Cardiac muscle cell (in vitro differentiated cells and primary cell): Measurements from ENCODE around the gene ZFPL1. TPM values are rescaled to one million over a fixed set of nuclear protein-coding genes. Genes with fewer than 3 reads are reported as not detected.

ENCODE experiments used
- DNase-seq, 2 donors: peaks; one replicate each; pipeline versions ENCODE4 v3.0.0 to v3.0.0-alpha.2; 2010 to 2017; ENCODE audit warnings: low read depth in 1 of 2, low spot score in 1 of 2
- H3K27ac ChIP-seq: fragments of 200-600 bp; sonication (generic); 2 replicates; pipeline ENCODE4 v1.5.1; 2016
- H3K27me3 ChIP-seq: fragments of 200-600 bp; sonication (generic); 2 replicates; pipeline ENCODE4 v1.6.0; 2016; ENCODE audit warnings: control low read depth
- H3K36me3 ChIP-seq: fragments of 200-600 bp; sonication (generic); 2 replicates; pipeline ENCODE4 v1.5.1; 2016; ENCODE audit warnings: control low read depth
- H3K4me1 ChIP-seq: fragments of 200-600 bp; sonication (generic); 2 replicates; pipeline ENCODE4 v1.8.1; 2017; ENCODE audit warnings: low read depth, mild to moderate bottlenecking, mixed run types
- H3K4me3 ChIP-seq: fragments of 200-600 bp; sonication (generic); 2 replicates; pipeline ENCODE4 v1.5.1; 2016; ENCODE audit warnings: mild to moderate bottlenecking
- H3K9me3 ChIP-seq: fragments of 200-600 bp; sonication (generic); 2 replicates; pipeline ENCODE4 v1.5.1; 2017; ENCODE audit warnings: low read depth, mild to moderate bottlenecking, control low read depth
- CTCF ChIP-seq: IDR thresholded peaks from 2 replicates; pipeline ENCODE4 v1.5.1; 2012; ENCODE audit warnings: low read depth, mild to moderate bottlenecking, low read length
- polyA plus RNA-seq: library from polyadenylated mRNA; unstranded; fragments of >200 nt; fragmentation: Nextera tagmentation; extraction: Ambion mirVana; gene quantifications from 2 replicates; pipeline ENCODE4 v1.2.1, GENCODE V29; 2016
- total RNA-seq: library from RNA; depleted of rRNA; stranded (reverse); fragments of >200 nt; gene quantifications from 2 replicates; pipeline ENCODE4 v1.2.3, GENCODE V29; 2016

ZFPL1 gene
- total and polyA plus RNA-seq, 2 experiments from 2014 or later, result 56.3 to 57.4 TPM

GRCh38 chr11:65085446-65085845, 1.4 kb downstream of the ZFPL1 start:
- H3K36me3 ChIP-seq, result peaks cover 11% of the 10 kb centered on the region
- H3K27ac ChIP-seq, result no peak overlapping the region
- H3K9me3 ChIP-seq, result no peaks in the 10 kb centered on the region
- no peaks in the 10 kb centered on the region for H3K27me3 ChIP-seq
- TF ChIP-seq CTCF, result no peak
- no peaks in the 10 kb centered on the region for H3K4me1 ChIP-seq
- no peak for DNase-seq
- no peak overlapping the region for H3K4me3 ChIP-seq

GRCh38 chr11:65086809-65087208, 2.8 kb downstream of the ZFPL1 start:
- TF ChIP-seq CTCF, result no peak
- no peak overlapping the region for H3K4me3 ChIP-seq
- no peaks in the 10 kb centered on the region for H3K27me3 ChIP-seq

GRCh38 chr11:65087216-65087615, 3.2 kb downstream of the ZFPL1 start:
- Histone ChIP-seq H3K27me3 (no peaks in the 10 kb centered on the region), H3K9me3 (no peaks in the 10 kb centered on the region), H3K4me1 (no peaks in the 10 kb centered on the region), H3K36me3 (peaks cover 11% of the 10 kb centered on the region), H3K27ac (no peak overlapping the region), H3K4me3 (no peak overlapping the region)
- TF ChIP-seq CTCF, result no peak
- no peak for DNase-seq

More at GRCh38 chr11:65086809-65087208, 2.8 kb downstream of the ZFPL1 start:
- no peaks in the 10 kb centered on the region for H3K9me3 ChIP-seq
- H3K4me1 ChIP-seq, result no peaks in the 10 kb centered on the region
- no peak for DNase-seq
- peaks cover 11% of the 10 kb centered on the region for H3K36me3 ChIP-seq
- no peak overlapping the region for H3K27ac ChIP-seq

GRCh38 chr11:65087827-65088226, 3.8 kb downstream of the ZFPL1 start:
- Histone ChIP-seq H3K4me3 (no peak overlapping the region), H3K27me3 (no peaks in the 10 kb centered on the region), H3K9me3 (no peaks in the 10 kb centered on the region), H3K27ac (no peak overlapping the region), H3K4me1 (no peaks in the 10 kb centered on the region), H3K36me3 (peaks cover 11% of the 10 kb centered on the region)
- TF ChIP-seq CTCF, result no peak
- no peak for DNase-seq

- no peak overlapping the region for H3K4me3 ChIP-seq
- no peak overlapping the region for H3K27ac ChIP-seq
- no peak for TF ChIP-seq CTCF
- no peaks in the 10 kb centered on the region for H3K4me1 ChIP-seq
- peaks cover 11% of the 10 kb centered on the region for H3K36me3 ChIP-seq
- H3K9me3 ChIP-seq, result no peaks in the 10 kb centered on the region
- H3K27me3 ChIP-seq, result no peaks in the 10 kb centered on the region
- DNase-seq, result no peak
Observed at GRCh38 chr11:65089621-65090020, 5.6 kb downstream of the ZFPL1 start.

GRCh38 chr11:65090628-65091027, 6.6 kb downstream of the ZFPL1 start:
- no peaks in the 10 kb centered on the region for H3K4me1 ChIP-seq
- no peak for TF ChIP-seq CTCF
- peaks cover 7% of the 10 kb centered on the region for H3K36me3 ChIP-seq
- H3K4me3 ChIP-seq, result no peak overlapping the region
- H3K27me3 ChIP-seq, result no peaks in the 10 kb centered on the region
- no peak overlapping the region for H3K27ac ChIP-seq
- no peaks in the 10 kb centered on the region for H3K9me3 ChIP-seq
- DNase-seq, result no peak
